Upper lobe of left lung (tissue), 4 donors: ENCODE measurements around the gene UST.

Experiments
- EP300 ChIP-seq, 4 donors: sonication (generic); formaldehyde crosslinking; IDR thresholded peaks; one replicate each; pipeline ENCODE4 v1.5.1; 2017; ENCODE audit warnings: antibody characterized with exemption in 4 of 4, control low read depth in 2 of 4
- POLR2A ChIP-seq, 4 donors: fragments of 450-650 bp; IDR thresholded peaks; one replicate each; pipeline ENCODE4 v1.5.1; 2016 to 2017; ENCODE audit warnings: antibody characterized with exemption in 4 of 4, mild to moderate bottlenecking in 2 of 4
- POLR2AphosphoS5 ChIP-seq, 2 donors: sonication (generic); formaldehyde crosslinking; IDR thresholded peaks; one replicate each; pipeline ENCODE4 v1.5.1; 2017; ENCODE audit warnings: antibody characterized with exemption in 2 of 2
- TF ChIP-seq, protein P1 (sequence below), 6 experiments: fragments of 450-650 bp in 4 of 6; fragments of 200-600 bp in 2 of 6; sonication (generic) in 2 of 6; IDR thresholded peaks; one replicate each; pipeline ENCODE4 v1.5.1; 2016 to 2019; ENCODE audit warnings: antibody characterized with exemption in 6 of 6

DNA sequence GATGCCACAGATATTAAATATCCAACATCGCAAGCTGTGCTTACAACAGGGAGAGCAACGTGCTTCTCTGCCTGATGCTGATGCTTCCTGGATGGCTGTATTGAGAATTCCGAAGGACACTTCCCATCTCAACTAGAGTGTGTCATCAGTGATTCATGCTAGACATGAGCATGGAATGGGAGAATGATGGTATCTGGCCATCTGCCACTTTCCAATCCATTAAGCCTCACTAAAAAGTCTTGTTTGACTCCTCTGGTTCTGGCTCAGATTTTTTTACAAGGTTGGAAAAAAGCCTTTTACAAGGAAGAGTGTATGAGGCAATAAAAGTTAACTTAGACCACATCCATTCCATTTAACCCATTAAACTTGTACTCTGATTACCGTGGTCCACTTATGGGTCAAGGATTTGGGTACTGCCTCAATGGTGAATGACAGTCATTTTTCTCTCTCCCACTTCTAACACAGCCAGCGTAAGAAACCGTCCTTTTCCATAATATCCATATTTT, 265.3 kb downstream of the UST start:
- TF ChIP-seq, protein P1, sequence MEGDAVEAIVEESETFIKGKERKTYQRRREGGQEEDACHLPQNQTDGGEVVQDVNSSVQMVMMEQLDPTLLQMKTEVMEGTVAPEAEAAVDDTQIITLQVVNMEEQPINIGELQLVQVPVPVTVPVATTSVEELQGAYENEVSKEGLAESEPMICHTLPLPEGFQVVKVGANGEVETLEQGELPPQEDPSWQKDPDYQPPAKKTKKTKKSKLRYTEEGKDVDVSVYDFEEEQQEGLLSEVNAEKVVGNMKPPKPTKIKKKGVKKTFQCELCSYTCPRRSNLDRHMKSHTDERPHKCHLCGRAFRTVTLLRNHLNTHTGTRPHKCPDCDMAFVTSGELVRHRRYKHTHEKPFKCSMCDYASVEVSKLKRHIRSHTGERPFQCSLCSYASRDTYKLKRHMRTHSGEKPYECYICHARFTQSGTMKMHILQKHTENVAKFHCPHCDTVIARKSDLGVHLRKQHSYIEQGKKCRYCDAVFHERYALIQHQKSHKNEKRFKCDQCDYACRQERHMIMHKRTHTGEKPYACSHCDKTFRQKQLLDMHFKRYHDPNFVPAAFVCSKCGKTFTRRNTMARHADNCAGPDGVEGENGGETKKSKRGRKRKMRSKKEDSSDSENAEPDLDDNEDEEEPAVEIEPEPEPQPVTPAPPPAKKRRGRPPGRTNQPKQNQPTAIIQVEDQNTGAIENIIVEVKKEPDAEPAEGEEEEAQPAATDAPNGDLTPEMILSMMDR (IDR thresholded peaks at IDR 0.05) = no peak
- no peak for TF ChIP-seq EP300 (IDR thresholded peaks at IDR 0.05)
- no peak for TF ChIP-seq POLR2AphosphoS5 (IDR thresholded peaks at IDR 0.05)
- no peak for TF ChIP-seq POLR2A (IDR thresholded peaks at IDR 0.05)
